Measurements from ENCODE around the gene HACD3. TPM values are rescaled to one million over a fixed set of nuclear protein-coding genes. Genes with fewer than 3 reads are reported as not detected.

HACD3 gene
- total RNA-seq, 1 donor from 2014 or later = 69.9 TPM

DNA sequence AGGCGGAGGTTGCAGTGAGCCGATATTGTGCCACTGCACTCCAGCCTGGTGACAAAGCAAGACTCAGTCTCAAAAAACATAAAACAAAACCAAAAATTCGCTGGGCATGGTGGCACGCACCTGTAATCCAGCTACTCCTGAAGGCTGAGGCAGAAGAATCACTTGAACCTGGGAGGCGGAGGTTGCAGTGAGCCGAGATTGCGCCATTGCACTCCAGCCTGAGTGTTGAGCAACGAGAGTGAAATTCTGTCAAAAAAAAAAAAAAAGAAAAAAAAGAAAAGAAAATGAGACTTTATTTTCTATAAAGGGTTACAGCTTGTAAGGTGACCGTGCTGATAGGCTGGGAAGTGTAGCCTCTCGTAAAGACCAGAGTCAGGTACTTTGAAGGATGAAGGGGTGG, 6.0 kb upstream of the HACD3 start:
- TF ChIP-seq CTCF (IDR thresholded peaks at IDR 0.05) = no peak
- H3K4me1 Mint-ChIP-seq (ENCODE audit: low read depth) = no peaks in the 10 kb centered on the region
- no peaks in the 10 kb centered on the region for H3K36me3 Mint-ChIP-seq (ENCODE audit: low read depth)
- no peak overlapping the region for H3K27ac Mint-ChIP-seq (ENCODE audit: unreplicated experiment)
- no peaks in the 10 kb centered on the region for H3K27me3 Mint-ChIP-seq (ENCODE audit: low read depth)
- no peak overlapping the region for H3K4me3 Mint-ChIP-seq (ENCODE audit: unreplicated experiment)
- no peak for DNase-seq (ENCODE audit: low spot score)
- no peaks in the 10 kb centered on the region for H3K9me3 Mint-ChIP-seq (ENCODE audit: low read depth)

- H3K9me3 Mint-ChIP-seq (ENCODE audit: low read depth) = no peaks in the 10 kb centered on the region
- no peak for TF ChIP-seq CTCF (IDR thresholded peaks at IDR 0.05)
- no peak overlapping the region for H3K27ac Mint-ChIP-seq (ENCODE audit: unreplicated experiment)
- no peak overlapping the region for H3K4me3 Mint-ChIP-seq (ENCODE audit: unreplicated experiment)
- H3K27me3 Mint-ChIP-seq (ENCODE audit: low read depth) = no peaks in the 10 kb centered on the region
- no peaks in the 10 kb centered on the region for H3K36me3 Mint-ChIP-seq (ENCODE audit: low read depth)
- H3K4me1 Mint-ChIP-seq (ENCODE audit: low read depth) = peaks cover 5% of the 10 kb centered on the region
- no peak for DNase-seq (ENCODE audit: low spot score)
Observed at GRCh38 chr15:65525622-65526021, 4.6 kb upstream of the HACD3 start.

GRCh38 chr15:65528461-65529060, 1.7 kb upstream of the HACD3 start:
- Mint-ChIP-seq H3K27ac (ENCODE audit: unreplicated experiment) (no peak overlapping the region), H3K27me3 (ENCODE audit: low read depth) (no peaks in the 10 kb centered on the region), H3K36me3 (ENCODE audit: low read depth) (no peaks in the 10 kb centered on the region), H3K4me1 (ENCODE audit: low read depth) (peaks cover 27% of the 10 kb centered on the region), H3K4me3 (ENCODE audit: unreplicated experiment) (no peak overlapping the region), H3K9me3 (ENCODE audit: low read depth) (no peaks in the 10 kb centered on the region)
- no peak for DNase-seq (ENCODE audit: low spot score)
- TF ChIP-seq CTCF (IDR thresholded peaks at IDR 0.05) = no peak

DNA sequence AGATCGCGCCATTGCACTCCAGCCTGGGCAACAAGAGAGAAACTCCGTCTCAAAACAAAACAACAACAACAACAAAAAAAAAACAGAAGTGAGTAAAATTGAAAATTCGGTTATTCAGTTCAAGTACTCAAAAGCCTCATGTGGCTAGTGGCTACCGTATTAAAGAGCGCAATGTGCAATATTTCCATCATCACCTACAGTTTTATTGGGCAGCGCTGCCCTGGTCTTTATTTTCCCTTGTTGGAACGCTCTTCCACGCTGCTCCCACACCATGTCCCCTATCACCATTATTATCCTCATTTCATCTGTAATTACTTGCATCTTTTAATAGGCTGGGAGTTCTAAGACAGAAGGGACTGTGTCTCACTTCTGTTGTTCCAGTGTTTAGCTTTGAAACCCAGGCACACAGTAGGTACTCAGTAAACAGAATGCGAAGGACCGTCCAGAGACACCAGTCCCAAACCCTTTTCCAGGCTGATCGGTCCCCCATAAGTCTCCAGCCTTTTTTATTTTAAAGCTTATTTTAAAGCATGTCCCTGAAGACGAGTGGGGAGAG, 423 bp upstream of the HACD3 start:
- Mint-ChIP-seq H3K9me3 (ENCODE audit: low read depth) (no peaks in the 10 kb centered on the region), H3K4me1 (ENCODE audit: low read depth) (peaks cover 38% of the 10 kb centered on the region), H3K27ac (ENCODE audit: unreplicated experiment) (peak overlapping the region; percentile 73), H3K4me3 (ENCODE audit: unreplicated experiment) (peak overlapping the region; percentile 78), H3K27me3 (ENCODE audit: low read depth) (no peaks in the 10 kb centered on the region), H3K36me3 (ENCODE audit: low read depth) (no peaks in the 10 kb centered on the region)
- DNase-seq (ENCODE audit: low spot score) = no peak
- no peak for TF ChIP-seq CTCF (IDR thresholded peaks at IDR 0.05)

- Mint-ChIP-seq H3K9me3 (ENCODE audit: low read depth) (no peaks in the 10 kb centered on the region), H3K4me3 (ENCODE audit: unreplicated experiment) (no peak overlapping the region), H3K27me3 (ENCODE audit: low read depth) (no peaks in the 10 kb centered on the region), H3K4me1 (ENCODE audit: low read depth) (peaks cover 45% of the 10 kb centered on the region), H3K27ac (ENCODE audit: unreplicated experiment) (no peak overlapping the region), H3K36me3 (ENCODE audit: low read depth) (no peaks in the 10 kb centered on the region)
- no peak for TF ChIP-seq CTCF (IDR thresholded peaks at IDR 0.05)
- DNase-seq (ENCODE audit: low spot score) = no peak
Observed at GRCh38 chr15:65532738-65533051, 2.4 kb downstream of the HACD3 start.

Measured in chondrocyte (in vitro differentiated cells).